NCI-H2196 (cell line): ENCODE measurements around the gene CSNK1E.

Experiments
- DNase-seq: peaks from one replicate; lab custom pipeline; 2025; ENCODE audit not compliant: unreplicated experiment; lab: John Stamatoyannopoulos, UW

The CSNK1E gene

DNA sequence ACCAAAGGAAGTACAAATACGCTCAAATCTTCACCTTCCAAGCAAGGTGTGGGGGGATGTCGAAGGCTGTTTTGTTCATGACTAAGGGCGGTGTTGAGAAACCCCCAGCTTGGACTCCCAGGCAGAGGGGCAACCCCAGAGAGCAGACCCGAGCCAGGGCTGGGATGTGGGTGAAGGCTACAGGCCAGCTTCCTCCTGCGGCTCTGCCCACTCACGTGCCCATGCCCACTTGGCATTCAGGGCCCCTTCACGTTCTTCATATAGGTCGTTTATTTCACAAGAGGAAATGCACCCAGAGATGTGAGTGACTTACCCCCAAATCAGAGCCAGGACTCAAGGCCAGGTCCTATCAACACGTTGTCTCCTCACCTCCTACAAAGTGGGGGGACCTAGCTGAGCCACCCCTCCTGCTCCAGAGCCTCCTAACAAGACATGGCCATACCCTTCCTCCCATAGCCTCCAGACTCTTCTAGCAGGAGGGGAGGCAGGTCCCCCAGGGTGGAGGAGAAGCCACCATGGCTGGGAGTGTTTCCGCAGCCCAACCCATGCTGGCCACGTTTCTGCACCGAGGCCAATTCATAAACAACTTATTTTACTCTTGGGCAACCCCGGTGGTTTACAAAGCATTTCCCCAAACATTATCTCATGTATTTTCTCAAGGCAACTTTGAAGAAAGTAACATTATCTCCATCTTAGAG, 66.4 kb downstream of the CSNK1E start:
- DNase-seq: no peak

DNA sequence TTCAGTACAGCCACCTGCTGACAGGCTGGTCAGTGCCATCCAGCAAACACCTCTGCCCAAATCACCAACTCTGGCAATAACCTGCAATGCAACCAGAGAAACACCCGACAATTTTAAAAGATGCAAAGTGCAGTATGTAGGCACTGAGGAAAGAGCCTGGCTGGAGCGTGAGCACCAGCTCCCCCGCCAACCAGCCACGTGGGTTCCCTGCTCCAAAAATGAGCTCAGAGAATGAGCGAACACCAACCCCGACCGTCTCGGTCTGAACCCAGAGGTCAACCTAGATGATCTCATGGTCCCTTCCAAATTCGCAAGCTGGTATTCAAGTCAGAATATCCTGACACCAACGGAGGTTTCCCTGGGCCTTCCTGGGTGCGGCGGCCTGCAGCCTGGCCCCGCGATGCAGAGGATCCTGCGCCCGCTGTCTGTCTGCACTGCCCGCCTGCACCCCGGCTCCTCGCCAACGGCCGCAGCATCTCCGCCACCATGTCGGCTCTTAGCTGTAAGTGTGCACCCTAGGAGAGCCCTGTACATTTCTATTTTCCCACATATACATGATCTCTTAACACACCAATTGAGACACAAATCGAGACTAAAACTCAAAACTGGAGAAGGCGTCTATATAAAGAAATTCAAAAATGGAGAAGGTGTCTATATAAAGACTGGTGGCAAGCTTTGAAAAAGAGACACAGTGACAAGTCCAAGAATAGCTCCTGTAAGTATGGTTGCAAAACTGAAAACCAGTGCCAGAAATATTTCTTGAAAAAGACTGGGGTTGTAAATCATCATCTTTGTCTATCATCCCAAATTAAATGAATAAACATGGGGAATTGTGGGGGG, 67.2 kb downstream of the CSNK1E start:
- no peak for DNase-seq

DNA sequence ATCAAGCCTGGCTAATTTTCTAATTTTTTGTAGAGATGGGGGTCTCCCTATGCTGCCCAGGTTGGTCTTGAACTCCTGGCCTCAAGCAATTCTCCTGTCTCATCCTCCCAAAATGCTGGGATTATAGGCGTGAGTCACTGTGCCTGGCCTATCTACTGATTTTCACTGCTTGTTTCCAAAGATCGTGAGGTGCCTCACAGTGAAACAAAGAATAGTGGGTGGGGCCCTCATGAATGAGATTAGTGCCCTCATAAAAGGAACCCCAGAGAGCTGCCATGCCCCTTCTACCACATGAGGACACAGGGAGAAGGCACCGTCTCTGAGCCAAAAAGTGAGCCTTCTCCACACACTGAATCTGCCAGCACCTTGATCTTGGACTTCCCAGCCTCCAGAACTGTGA, 67.9 kb downstream of the CSNK1E start:
- no peak for DNase-seq

DNA sequence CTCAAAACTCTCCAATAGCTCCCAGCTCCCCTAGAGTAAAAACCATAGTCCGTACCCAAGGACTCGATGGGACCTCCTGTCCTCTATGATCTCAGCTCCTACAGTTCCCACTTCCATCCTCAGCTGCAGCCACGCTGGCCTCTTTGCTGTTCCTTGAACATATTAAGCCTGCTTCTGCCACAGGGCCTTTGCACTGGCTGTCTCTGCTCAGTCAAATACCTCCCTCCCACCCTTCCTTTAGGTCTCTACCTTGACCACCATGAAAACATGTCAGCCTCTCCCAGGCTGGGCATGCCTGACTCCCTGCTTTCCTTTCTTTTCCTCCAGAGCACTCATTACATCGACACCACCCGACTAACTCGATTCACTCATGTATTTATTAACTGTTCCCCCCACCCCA, 69.0 kb downstream of the CSNK1E start:
- no peak for DNase-seq

DNA sequence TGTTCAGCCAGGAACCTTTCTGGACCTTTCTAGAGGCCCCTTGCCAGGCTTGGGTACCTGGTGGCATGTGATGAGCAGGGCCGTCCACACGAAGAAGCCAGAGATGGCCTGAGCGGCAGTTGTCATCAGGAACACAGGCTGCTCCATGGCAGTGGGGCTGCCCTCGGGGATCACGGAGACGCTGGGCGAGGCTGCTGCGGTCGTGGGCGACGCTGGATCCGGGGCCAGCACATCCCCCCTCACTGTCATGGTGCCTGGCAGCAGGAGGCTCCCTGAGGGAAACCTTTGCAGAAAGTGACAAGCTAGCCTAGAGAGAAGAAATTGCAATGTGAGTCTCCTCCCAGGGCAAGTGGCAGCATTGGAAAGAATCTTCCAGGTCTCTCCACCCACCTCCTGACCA, 69.5 kb downstream of the CSNK1E start:
- DNase-seq: no peak

DNA sequence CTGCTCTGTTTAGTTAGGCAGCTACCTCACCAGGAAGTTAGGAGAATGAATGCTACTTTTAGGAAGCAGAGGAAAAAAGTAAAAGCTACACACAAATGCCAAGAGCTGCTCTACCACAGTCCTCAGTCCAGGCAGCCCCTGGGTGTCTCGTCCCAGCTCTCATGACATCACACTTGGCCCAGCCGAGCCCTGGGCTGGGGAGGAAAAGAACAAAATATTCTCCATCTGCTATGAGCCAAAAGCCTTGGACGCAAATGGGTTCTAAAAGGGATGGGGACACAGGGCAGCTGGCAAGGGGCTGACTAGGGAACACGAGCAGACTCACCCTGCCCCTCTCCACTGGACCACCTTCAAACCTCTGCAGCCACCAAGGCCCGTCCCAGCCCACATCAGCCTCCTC, 70.5 kb downstream of the CSNK1E start:
- DNase-seq: no peak

DNA sequence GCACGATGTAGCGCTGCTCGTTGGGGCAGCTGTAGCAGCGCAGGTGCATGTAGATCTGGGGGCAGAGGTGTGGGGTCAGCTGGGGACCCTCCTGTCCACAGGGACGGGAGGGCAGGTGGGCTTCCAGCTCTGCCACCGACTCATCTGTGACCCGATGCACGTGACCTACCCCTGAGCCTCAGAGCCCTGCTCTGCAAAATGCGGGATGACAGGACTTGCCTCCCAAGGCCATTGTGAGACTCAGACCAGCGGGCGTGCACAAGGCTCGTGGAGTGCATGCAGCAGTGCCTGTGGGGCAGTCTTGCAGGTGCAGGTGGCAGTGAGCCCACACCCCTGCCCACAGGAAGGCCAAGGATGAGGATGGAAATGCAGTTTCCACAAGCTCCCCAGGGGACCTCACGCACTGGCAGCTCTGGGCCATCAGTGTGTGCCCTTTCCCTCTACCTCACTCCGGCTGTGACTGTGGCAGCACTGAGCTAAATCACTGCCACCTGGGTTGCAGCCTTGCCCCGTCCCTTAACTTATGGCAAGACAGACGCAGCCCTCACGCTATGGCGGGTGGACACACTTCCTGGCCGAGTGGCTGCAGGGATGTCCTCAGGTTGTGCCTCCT, 71.1 kb downstream of the CSNK1E start:
- no peak for DNase-seq

DNA sequence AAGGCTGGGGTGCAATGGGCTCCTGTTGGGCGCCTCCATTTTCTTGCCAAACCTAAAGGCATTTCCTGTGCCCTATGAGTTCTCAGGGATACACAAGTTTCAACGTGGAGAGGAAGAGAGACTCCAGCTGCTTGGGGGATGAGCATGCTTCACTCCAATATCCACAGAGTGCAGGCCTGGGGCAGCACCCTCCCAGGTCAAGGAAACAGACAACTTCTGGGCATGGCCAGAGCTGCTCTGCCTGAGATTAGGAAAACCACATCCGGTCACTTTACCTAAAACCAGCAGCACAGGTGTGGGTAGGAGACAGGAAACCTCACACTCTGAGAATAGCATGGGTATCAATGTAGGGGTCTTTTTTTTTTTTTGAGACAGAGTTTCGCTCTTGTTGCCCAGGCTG, 73.1 kb downstream of the CSNK1E start:
- DNase-seq: no peak

DNA sequence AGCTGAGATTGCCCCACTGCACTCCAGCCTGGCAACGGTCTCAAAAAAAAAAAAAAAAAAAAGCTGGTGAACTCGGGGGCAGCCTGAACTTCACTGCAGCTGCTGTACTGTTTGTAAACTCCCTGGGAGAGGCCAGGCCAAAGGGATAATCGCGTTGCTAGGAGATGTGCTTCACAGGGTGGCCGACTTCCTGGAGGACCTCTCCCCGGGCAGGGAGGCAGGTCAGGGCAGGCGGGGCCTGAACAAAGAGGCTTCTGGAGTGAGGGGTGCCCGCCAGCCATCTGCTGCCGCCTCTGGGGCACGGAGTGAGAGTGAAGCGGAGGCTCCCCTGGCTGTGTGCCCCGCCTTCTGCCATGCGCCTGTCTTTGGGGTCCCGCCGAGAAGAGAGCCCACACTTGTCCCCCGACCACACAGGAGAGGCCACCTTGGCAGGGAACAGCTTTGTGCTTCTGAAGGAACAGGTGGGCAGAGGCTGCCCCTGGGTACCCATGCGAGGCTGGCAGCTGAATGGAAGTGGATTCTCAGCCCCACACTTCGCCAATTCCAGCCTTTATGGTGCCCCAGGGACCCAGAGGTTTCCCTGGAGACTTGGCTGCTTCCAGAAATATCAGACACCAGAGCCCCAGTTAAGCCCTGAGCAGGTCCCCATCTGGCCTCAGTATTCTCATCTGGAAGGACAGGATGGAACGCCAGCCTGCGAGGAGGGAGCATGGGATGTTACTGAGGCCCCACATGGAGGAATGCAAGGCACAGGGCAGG, 74.0 kb downstream of the CSNK1E start:
- DNase-seq: peak; percentile 74

DNA sequence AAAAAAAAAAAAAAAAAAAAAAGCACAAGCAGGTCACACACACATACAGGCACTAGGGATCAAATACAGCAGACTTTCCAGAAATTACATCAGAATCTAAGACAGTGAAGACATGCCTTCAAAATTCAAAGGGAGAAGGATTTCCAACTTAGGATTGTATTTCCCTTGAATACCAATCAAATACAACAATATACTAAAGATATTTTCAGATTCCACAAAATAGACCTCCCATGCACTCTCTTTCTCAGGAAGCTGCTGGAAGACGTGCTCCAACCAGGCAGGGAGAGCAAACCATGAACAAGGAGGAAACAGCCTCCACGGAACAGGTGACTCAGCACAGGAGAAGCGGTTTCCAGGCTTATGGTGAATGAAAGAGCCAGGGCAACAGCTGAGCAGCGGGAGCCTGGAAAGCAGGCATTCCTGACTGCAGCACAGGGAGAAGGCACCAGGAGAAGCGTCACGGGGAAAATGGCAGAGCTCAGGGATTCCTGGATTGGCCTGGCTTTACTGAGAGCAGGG, 76.4 kb downstream of the CSNK1E start:
- DNase-seq: peak; percentile 3
